HG03558 (cell line): ENCODE data around the gene DVL3.
A peak's percentile ranks its signal among the peaks of the same experiment; 100 is the strongest.
"Not testable (repeated sequence)": the region's sequence is repeated elsewhere in the genome, so short reads cannot be mapped to it uniquely, and the experiment has no call there.

ENCODE experiments used
- ATAC-seq: cut with Tn5 transposase; IDR thresholded peaks from one replicate; pipeline ENCODE4 v1.9.1; 2021; ENCODE audit warnings: moderate number of reproducible peaks; ENCODE audit not compliant: unreplicated experiment; ENCODE audit errors: extremely low read depth

The DVL3 gene

GRCh38 chr3:184154885-184155643, at the start of gene DVL3:
DVL3 (plus strand) TSS chr3:184155377; CDS start chr3:184155636, 259 bp downstream.
- ATAC-seq: peak; percentile 38

DNA sequence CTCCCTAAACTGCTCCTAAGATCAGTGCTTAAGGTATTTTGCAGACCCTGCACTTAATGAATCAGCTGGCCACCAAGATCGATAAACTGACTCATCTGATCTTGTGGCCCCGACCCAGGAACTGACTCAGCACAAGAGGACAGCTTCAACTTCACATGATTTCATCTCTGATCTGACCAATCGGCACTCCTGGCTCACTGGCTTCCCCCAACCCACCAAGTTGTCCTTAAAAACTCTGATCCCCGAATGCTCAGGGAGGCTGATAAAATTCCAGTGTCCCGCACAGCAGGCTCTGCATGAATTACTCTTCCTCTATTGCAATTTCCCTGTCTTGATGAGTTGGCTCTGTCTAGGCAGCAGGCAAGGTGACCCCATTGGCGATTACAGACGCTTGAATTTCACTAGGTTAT, 44.9 kb upstream of the DVL3 start:
- ATAC-seq: no peak

DNA sequence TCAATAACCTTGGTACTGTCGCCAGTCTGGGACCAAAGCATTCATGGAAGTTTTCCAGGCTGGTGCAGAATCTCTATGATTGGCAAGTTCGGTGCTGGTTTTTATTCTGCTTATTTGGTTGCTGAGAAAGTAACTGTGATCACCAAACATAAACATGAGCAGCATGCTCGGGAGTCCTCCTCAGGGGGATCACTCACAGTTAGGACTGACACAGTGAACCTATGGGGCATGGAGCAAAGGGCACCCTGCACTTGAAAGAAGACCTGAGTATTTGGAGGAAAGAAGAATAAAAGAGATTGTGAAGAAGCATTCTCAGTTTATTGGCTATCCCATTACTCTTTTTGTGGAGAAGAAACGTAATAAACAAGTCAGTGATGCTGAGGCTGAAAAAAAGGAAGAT, 39.2 kb upstream of the DVL3 start:
- no peak for ATAC-seq

- ATAC-seq: no peak
Measured at GRCh38 chr3:184117636-184118035, 37.5 kb upstream of the DVL3 start.

GRCh38 chr3:184121031-184121430, 34.1 kb upstream of the DVL3 start:
- not testable (repeated sequence) for ATAC-seq

GRCh38 chr3:184126006-184126405, 29.2 kb upstream of the DVL3 start:
- no peak for ATAC-seq

DNA sequence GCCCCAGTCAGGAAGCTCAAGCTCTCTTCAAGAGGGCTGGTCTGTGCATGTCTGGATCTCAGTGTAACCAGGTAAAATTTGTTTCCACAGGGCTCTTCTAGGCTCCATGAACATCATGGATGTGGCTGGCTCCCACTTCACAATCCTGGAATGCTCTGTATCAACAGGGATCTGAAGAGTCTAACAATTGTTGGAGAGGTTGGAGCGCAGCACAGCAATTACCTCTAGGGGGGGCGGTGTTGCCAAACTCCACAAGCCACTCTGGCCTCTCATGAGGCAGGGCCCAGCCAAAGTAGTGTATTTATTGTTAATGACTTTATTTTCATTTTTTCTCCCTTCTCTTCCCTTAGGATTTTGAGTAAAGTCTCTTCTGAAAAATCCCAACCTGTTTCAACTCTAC, 26.2 kb upstream of the DVL3 start:
- ATAC-seq: no peak

DNA sequence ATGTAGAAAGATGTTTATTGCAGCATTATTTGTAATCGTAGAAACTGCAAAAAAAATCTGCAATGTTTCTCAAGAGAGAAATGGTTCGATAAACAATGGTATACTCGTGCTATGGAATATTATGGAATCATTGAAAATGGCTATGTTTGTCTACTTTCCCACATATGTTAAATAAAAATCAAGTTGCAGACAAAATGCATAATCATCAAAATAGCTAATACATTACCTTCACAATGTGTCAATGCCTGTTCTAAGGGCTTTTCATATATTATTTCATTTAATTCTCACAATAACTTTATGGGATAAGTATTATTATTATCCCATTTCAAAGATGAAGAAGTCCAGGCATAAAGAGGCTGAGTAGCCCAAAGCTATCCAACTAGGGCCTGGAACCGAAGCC, 22.2 kb upstream of the DVL3 start:
- no peak for ATAC-seq

DNA sequence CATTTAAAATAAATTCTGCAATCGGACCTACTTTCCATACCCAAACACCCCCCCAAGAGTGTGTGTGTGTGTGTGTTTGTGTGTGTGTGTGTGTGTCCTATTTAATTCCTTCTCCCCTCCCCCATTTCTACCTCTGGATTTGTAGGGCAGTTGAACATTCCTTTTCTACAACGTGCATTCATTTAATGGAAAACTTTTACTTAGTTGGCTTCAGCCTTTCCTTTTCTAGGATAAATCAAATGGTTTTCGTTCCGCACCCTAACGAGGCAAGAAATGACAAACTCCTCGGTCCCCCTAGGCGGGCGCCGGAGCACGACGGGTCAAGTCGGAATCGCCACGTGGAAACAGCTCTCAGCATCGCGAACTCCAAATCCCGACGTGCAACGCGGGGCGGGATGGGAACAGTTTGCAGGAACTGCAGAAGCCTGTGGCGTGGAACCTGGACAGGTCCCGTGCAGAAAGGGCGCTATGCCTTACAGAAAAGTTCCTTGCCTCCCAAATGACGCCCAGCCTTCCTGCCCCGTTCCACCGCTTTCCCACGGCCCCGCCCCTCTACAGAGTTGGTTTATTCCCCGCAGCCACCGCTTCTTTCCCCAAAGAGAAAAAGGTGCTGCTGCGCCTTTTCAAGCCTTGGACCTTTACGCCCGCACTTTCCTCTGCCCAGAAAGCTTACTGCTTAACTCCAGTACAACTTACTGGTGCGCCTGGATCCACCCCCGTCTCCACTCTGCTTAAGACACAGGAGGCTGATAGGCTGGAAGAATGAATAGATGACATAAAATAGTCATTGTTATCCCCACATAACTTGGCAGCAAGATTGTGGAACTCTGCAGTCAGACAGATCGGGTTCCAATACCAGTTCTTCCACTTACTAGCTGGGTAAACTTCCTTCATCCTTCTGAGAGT, 21.1 kb upstream of the DVL3 start:
- ATAC-seq: no peak

GRCh38 chr3:184134746-184135148, 20.4 kb upstream of the DVL3 start:
- no peak for ATAC-seq

GRCh38 chr3:184135149-184135910, 19.8 kb upstream of the DVL3 start, which contains the start of gene EIF2B5:
EIF2B5 (plus strand) TSS chr3:184135358; CDS start chr3:184135386, 28 bp downstream.
- peak; percentile 83 for ATAC-seq

GRCh38 chr3:184135911-184136260, 19.3 kb upstream of the DVL3 start:
- ATAC-seq: no peak

DNA sequence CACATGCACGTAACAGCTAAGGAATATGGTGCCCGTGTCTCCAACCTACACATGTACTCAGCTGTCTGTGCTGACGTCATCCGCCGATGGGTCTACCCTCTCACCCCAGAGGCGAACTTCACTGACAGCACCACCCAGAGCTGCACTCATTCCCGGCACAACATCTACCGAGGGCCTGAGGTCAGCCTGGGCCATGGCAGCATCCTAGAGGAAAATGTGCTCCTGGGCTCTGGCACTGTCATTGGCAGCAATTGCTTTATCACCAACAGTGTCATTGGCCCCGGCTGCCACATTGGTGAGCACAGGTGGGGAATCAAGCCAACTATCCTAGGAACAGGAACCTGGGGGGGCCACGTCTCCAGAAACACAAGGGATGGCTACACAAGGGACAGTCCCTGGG, 14.7 kb upstream of the DVL3 start:
- ATAC-seq: no peak

DNA sequence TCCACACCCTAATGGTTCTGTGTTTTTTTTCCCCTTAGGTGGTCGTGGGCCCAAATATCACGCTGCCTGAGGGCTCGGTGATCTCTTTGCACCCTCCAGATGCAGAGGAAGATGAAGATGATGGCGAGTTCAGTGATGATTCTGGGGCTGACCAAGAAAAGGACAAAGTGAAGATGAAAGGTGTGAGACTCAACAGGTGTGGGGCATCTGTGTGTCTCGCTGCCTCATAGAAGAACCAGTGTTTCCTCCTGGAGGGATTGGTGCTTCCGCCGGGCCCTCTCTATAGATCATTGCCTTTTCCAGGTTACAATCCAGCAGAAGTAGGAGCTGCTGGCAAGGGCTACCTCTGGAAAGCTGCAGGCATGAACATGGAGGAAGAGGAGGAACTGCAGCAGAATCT, 13.0 kb upstream of the DVL3 start:
- no peak for ATAC-seq

GRCh38 chr3:184143327-184143726, 11.8 kb upstream of the DVL3 start:
- ATAC-seq: no peak

GRCh38 chr3:184144505-184144904, 10.7 kb upstream of the DVL3 start:
- ATAC-seq: no peak

DNA sequence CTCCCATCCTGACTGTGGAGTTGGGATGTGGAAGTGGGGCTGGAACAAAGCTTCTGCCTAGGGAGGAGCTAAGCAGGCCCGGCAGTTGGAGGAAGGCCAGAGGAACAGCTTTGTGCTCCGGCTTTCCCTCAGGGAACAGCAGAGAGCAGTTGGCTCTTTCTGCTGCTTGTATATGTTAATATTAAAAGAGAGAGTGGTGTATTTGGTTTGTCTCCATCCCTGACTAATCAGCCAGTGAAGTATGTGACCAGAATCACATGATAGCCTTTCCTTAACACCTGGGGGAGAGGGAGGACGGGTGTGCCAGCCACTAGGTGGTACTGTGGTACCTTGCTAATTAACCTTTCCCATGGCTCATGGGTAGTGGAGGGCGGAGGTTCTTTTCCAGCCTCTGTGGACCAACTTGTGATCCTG, 10.1 kb upstream of the DVL3 start:
- no peak for ATAC-seq

GRCh38 chr3:184145751-184146270, 9.4 kb upstream of the DVL3 start:
- ATAC-seq: no peak

GRCh38 chr3:184148076-184148475, 7.1 kb upstream of the DVL3 start:
- ATAC-seq: no peak

- ATAC-seq: no peak
Measured at GRCh38 chr3:184149123-184149522, 6.1 kb upstream of the DVL3 start.
